ENCODE results near the gene NBEA. TPM values are rescaled to one million over a fixed set of nuclear protein-coding genes. Genes with fewer than 3 reads are reported as not detected.
A peak's percentile ranks its signal among the peaks of the same experiment; 100 is the strongest.

NBEA gene
- total RNA-seq, 2 experiments from 2014 or later, result 0.29 to 0.45 TPM

- no peaks in the 10 kb centered on the region for H3K27me3 Mint-ChIP-seq
- no peaks in the 10 kb centered on the region for H3K36me3 Mint-ChIP-seq (ENCODE audit: low read depth)
- POLR2A ChIA-PET, result no interaction called here
- peaks cover 19% of the 10 kb centered on the region for H3K4me1 Mint-ChIP-seq
- H3K4me3 Mint-ChIP-seq, result no peak overlapping the region
- no peak for DNase-seq
- no peaks in the 10 kb centered on the region for H3K9me3 Mint-ChIP-seq
- no peak overlapping the region for H3K27ac Mint-ChIP-seq
- CTCF ChIA-PET, result no interaction called here
Observed at GRCh38 chr13:35136585-35136984, 194.5 kb downstream of the NBEA start.

- ChIA-PET CTCF (interaction anchor here (1.5 kb wide), 2 partner anchors 11 to 1296 kb away, joined by 3 to 4 read pairs; no protein-coding TSS in a partner anchor), POLR2A (no interaction called here)
- H3K4me1 Mint-ChIP-seq, result peaks cover 20% of the 10 kb centered on the region
- H3K27me3 Mint-ChIP-seq, result no peaks in the 10 kb centered on the region
- DNase-seq, result no peak
- H3K36me3 Mint-ChIP-seq (ENCODE audit: low read depth), result no peaks in the 10 kb centered on the region
- H3K4me3 Mint-ChIP-seq, result no peak overlapping the region
- H3K27ac Mint-ChIP-seq, result no peak overlapping the region
- H3K9me3 Mint-ChIP-seq, result peaks cover under 1% of the 10 kb centered on the region
Observed at GRCh38 chr13:35139591-35139990, 197.5 kb downstream of the NBEA start.

DNA sequence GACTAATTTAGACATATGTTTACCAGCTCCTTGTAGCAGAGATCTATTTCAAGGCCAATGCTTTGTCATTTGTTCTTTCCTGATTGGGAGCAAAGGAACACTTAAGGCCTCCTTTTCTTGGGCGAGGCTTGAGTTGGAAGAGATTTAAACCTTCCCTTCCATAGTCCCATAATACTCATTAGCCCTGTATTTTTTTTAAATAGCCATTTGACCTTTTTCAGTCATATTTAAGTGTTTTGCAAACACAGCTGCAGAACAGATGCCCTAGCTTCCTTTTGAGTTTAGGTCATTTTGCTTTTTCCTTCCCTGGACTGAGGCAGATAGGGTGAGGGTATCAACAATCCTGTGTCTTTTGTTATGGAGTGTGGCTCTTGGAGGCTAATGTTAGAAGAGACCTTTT, 198.3 kb downstream of the NBEA start:
- H3K27ac Mint-ChIP-seq, result no peak overlapping the region
- H3K4me1 Mint-ChIP-seq, result peaks cover 20% of the 10 kb centered on the region
- peaks cover 2% of the 10 kb centered on the region for H3K9me3 Mint-ChIP-seq
- no peak overlapping the region for H3K4me3 Mint-ChIP-seq
- DNase-seq, result no peak
- H3K27me3 Mint-ChIP-seq, result no peaks in the 10 kb centered on the region
- POLR2A ChIA-PET, result no interaction called here
- no peaks in the 10 kb centered on the region for H3K36me3 Mint-ChIP-seq (ENCODE audit: low read depth)
- CTCF ChIA-PET, result interaction anchor here (1.5 to 2.1 kb wide), 3 partner anchors 10 to 1297 kb away, joined by 3 to 5 read pairs (median 4); no protein-coding TSS in a partner anchor

DNA sequence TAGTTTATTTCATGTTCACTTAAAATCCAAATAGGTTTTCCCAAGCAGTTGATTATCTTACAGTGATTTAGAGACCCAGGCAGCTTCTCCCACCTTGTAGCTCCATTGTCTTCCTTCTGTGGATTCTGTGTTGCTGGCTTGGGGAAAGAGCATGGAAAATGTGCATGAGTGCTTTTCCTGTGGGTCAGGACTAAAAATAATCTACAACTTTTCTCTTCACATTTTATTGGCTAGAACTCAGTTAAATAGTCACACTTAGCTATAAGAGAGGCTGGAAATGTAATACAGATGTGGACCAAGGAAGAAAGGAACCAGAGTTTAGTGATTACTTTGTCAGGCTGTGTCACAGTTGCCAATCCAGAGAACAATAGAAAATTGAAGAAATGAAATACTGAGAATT, 198.8 kb downstream of the NBEA start:
- Mint-ChIP-seq H3K27me3 (no peaks in the 10 kb centered on the region), H3K9me3 (peaks cover 2% of the 10 kb centered on the region), H3K4me1 (peaks cover 20% of the 10 kb centered on the region), H3K27ac (no peak overlapping the region), H3K4me3 (no peak overlapping the region), H3K36me3 (ENCODE audit: low read depth) (no peaks in the 10 kb centered on the region)
- DNase-seq, result no peak
- ChIA-PET POLR2A (no interaction called here), CTCF (interaction anchor here (1.5 to 2.1 kb wide), 3 partner anchors 10 to 1298 kb away, joined by 3 to 5 read pairs (median 4); no protein-coding TSS in a partner anchor)

GRCh38 chr13:35143123-35143522, 201.1 kb downstream of the NBEA start:
- H3K4me3 Mint-ChIP-seq, result no peak overlapping the region
- no peak overlapping the region for H3K27ac Mint-ChIP-seq
- no peaks in the 10 kb centered on the region for H3K27me3 Mint-ChIP-seq
- no peak for DNase-seq
- CTCF ChIA-PET, result interaction anchor here (0.7 kb wide), 1 partner anchor 76 kb away, joined by 4 read pairs; no protein-coding TSS in a partner anchor
- H3K9me3 Mint-ChIP-seq, result peaks cover 2% of the 10 kb centered on the region
- H3K36me3 Mint-ChIP-seq (ENCODE audit: low read depth), result no peaks in the 10 kb centered on the region
- H3K4me1 Mint-ChIP-seq, result peaks cover 12% of the 10 kb centered on the region
- POLR2A ChIA-PET, result no interaction called here

- DNase-seq, result no peak
- Mint-ChIP-seq H3K36me3 (ENCODE audit: low read depth) (no peaks in the 10 kb centered on the region), H3K27me3 (no peaks in the 10 kb centered on the region), H3K9me3 (peaks cover 2% of the 10 kb centered on the region), H3K4me3 (no peak overlapping the region), H3K27ac (no peak overlapping the region), H3K4me1 (peaks cover 9% of the 10 kb centered on the region)
- ChIA-PET POLR2A (no interaction called here), CTCF (no interaction called here)
Observed at GRCh38 chr13:35144166-35144890, 202.3 kb downstream of the NBEA start.

DNA sequence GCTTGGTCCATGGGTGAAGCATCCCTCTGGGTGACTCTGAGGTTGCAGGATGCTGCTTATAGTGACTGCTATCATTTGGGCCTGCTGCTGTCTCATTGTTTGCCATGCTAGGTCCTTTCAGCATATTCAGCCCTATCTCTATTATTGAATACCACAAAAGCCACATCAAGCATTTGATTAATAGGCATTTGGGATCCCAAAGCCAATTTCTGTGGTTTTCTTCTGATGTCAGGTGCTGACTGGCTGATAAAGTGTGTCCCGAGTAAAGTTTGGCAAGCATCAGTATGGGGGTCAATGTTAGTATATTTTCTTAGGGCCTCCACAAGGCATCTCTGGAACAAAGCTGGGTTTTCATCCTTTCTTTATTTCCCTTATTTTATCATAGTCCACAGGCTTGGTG, 204.6 kb downstream of the NBEA start:
- Mint-ChIP-seq H3K27ac (no peak overlapping the region), H3K9me3 (peaks cover 2% of the 10 kb centered on the region), H3K27me3 (no peaks in the 10 kb centered on the region), H3K4me3 (no peak overlapping the region), H3K36me3 (ENCODE audit: low read depth) (no peaks in the 10 kb centered on the region), H3K4me1 (peaks cover 1% of the 10 kb centered on the region)
- DNase-seq, result no peak
- ChIA-PET CTCF (no interaction called here), POLR2A (no interaction called here)

DNA sequence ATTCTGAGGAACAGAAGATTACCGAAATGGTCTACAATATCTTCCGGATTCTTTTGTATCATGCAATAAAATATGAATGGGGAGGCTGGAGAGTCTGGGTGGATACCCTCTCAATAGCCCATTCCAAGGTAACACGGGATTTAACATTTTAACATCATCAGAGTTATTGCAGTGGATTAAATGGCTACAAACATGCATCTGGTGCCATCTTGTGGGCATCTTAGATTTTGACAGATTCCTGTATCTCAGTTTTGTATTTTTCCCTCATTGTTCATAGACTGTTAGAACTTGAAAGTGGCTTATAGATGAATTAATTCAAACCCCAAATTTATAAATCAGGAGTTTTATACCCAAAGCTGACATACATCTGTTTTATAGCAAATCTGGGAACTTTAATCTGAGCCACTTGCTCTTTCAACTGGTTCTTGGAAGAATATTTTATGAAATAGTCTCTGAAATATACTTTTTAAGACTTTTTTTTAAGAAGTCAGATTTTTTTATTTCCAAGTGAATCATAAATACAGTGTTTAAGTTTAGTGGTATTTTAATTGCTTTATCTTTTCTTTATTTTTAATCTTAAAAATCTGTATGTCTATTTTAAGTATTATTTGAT, 215.2 kb downstream of the NBEA start:
- CTCF ChIA-PET, result interaction anchor here (0.6 kb wide), 1 partner anchor 1542 kb away, joined by 3 read pairs; no protein-coding TSS in a partner anchor
- POLR2A ChIA-PET, result no interaction called here
- no peaks in the 10 kb centered on the region for H3K36me3 Mint-ChIP-seq (ENCODE audit: low read depth)
- H3K27me3 Mint-ChIP-seq, result no peaks in the 10 kb centered on the region
- no peak overlapping the region for H3K27ac Mint-ChIP-seq
- H3K4me1 Mint-ChIP-seq, result peaks cover 10% of the 10 kb centered on the region
- DNase-seq, result peak; percentile 51
- H3K4me3 Mint-ChIP-seq, result no peak overlapping the region
- H3K9me3 Mint-ChIP-seq, result no peaks in the 10 kb centered on the region

- Mint-ChIP-seq H3K4me1 (peaks cover 15% of the 10 kb centered on the region), H3K27me3 (no peaks in the 10 kb centered on the region), H3K9me3 (no peaks in the 10 kb centered on the region), H3K27ac (no peak overlapping the region), H3K4me3 (no peak overlapping the region), H3K36me3 (ENCODE audit: low read depth) (no peaks in the 10 kb centered on the region)
- ChIA-PET CTCF (no interaction called here), POLR2A (no interaction called here)
- DNase-seq, result no peak
Observed at GRCh38 chr13:35159041-35159440, 217.0 kb downstream of the NBEA start.

DNA sequence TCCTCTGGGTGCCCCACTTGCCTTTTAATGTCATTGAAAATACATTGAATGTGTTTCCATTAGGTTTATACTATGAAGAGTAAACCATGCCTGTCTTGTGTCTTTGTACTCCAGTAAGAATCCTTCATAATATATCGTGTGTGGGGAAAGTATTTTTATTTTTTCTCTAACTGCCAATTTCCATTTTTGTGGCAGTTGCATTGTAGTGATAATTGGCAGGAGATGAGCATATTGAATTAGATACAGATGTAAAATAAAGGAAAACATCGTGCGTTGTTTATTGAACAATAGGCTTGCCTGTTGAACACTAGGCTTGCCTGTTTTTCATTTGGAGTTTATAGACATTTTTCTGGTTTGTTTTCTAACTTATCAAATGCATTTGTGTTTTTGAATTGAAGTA, 218.8 kb downstream of the NBEA start:
- ChIA-PET POLR2A (no interaction called here), CTCF (no interaction called here)
- H3K27me3 Mint-ChIP-seq, result no peaks in the 10 kb centered on the region
- H3K4me1 Mint-ChIP-seq, result peaks cover 17% of the 10 kb centered on the region
- H3K4me3 Mint-ChIP-seq, result no peak overlapping the region
- H3K36me3 Mint-ChIP-seq (ENCODE audit: low read depth), result no peaks in the 10 kb centered on the region
- DNase-seq, result no peak
- no peaks in the 10 kb centered on the region for H3K9me3 Mint-ChIP-seq
- H3K27ac Mint-ChIP-seq, result no peak overlapping the region

GRCh38 chr13:35162420-35162819, 220.3 kb downstream of the NBEA start:
- H3K27ac Mint-ChIP-seq, result peak overlapping the region; percentile 84
- H3K9me3 Mint-ChIP-seq, result no peaks in the 10 kb centered on the region
- no peaks in the 10 kb centered on the region for H3K27me3 Mint-ChIP-seq
- H3K4me3 Mint-ChIP-seq, result peak overlapping the region; percentile 47
- peaks cover 17% of the 10 kb centered on the region for H3K4me1 Mint-ChIP-seq
- no peaks in the 10 kb centered on the region for H3K36me3 Mint-ChIP-seq (ENCODE audit: low read depth)
- no peak for DNase-seq
- CTCF ChIA-PET, result no interaction called here
- POLR2A ChIA-PET, result no interaction called here

DNA sequence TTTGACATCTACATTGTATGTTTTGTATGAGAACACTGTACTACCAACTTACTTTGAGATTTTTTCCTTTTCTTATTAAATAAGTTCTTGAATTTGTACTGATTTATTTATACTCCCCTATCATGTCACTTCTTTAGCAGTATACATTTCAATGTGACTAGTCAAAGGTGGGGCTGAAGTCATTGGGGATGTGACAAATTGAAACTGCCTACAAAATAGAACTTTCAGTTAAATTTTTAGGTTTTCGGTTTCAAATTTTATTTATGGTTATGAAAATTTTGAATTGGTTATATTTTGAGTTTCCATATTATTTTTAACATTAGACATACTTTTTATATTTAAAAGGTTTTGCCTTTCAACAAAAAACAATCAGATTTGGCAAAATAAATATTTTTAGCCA, 221.6 kb downstream of the NBEA start:
- no peaks in the 10 kb centered on the region for H3K27me3 Mint-ChIP-seq
- CTCF ChIA-PET, result no interaction called here
- no peak for DNase-seq
- H3K27ac Mint-ChIP-seq, result no peak overlapping the region
- no peaks in the 10 kb centered on the region for H3K9me3 Mint-ChIP-seq
- no peaks in the 10 kb centered on the region for H3K36me3 Mint-ChIP-seq (ENCODE audit: low read depth)
- peaks cover 17% of the 10 kb centered on the region for H3K4me1 Mint-ChIP-seq
- POLR2A ChIA-PET, result no interaction called here
- no peak overlapping the region for H3K4me3 Mint-ChIP-seq

- Mint-ChIP-seq H3K4me3 (no peak overlapping the region), H3K9me3 (no peaks in the 10 kb centered on the region), H3K4me1 (peaks cover 11% of the 10 kb centered on the region), H3K36me3 (ENCODE audit: low read depth) (no peaks in the 10 kb centered on the region), H3K27ac (no peak overlapping the region), H3K27me3 (no peaks in the 10 kb centered on the region)
- ChIA-PET CTCF (no interaction called here), POLR2A (no interaction called here)
- DNase-seq, result no peak
Observed at GRCh38 chr13:35164324-35164932, 222.4 kb downstream of the NBEA start.

Measured in activated CD4-positive, alpha-beta T cell treated with anti-CD3 and anti-CD28 coated beads, Interleukin-2, amount 10 ng/mL, durations not matched to agents 7 days and 5 days (primary cell).